K562 (cell line): ENCODE data around the gene KCNH2. TPM values are rescaled to one million over a fixed set of nuclear protein-coding genes. Genes with fewer than 3 reads are reported as not detected.

Experiments
- ARID2 ChIP-seq: fragments of 450-650 bp; IDR thresholded peaks from 2 replicates; pipeline ENCODE4 v1.6.1; 2017; ENCODE audit warnings: antibody characterized with exemption, mild to moderate bottlenecking
- BCOR ChIP-seq: fragments of 450-650 bp; IDR thresholded peaks from 2 replicates; pipeline ENCODE4 v1.6.1; 2016
- CHCHD3 ChIP-seq: fragments of 250-450 bp; sonication (Bioruptor Pico); IDR thresholded peaks from 2 replicates; pipeline ENCODE4 v2.1.2; 2022; ENCODE audit warnings: mild to moderate bottlenecking
- ESRRA ChIP-seq: fragments of 450-650 bp; IDR thresholded peaks from 2 replicates; pipeline ENCODE4 v1.6.1; 2014; ENCODE audit warnings: low read depth, mild to moderate bottlenecking, moderate library complexity, borderline replicate concordance
- HDAC2 ChIP-seq: fragments of 450-650 bp; IDR thresholded peaks from 2 replicates; pipeline ENCODE4 v1.6.1; 2016; ENCODE audit warnings: mild to moderate bottlenecking
- HDAC8 ChIP-seq: fragments of 450-650 bp; IDR thresholded peaks from 2 replicates; pipeline ENCODE4 v1.6.1; 2016; ENCODE audit warnings: mild to moderate bottlenecking, missing genetic modification characterization, moderate library complexity, missing compliant biosample characterization
- HNRNPUL1 ChIP-seq: fragments of 200-400 bp; formaldehyde crosslinking; IDR thresholded peaks from 2 replicates; pipeline ENCODE4 v1.6.1; 2017; ENCODE audit warnings: low read length
- LEF1 ChIP-seq: fragments of 450-650 bp; IDR thresholded peaks from 2 replicates; pipeline ENCODE4 v1.6.1; 2016; ENCODE audit warnings: mild to moderate bottlenecking
- MAZ ChIP-seq, 2 experiments: fragments of 450-650 bp in 1 of 2; sonication (generic) in 1 of 2; formaldehyde crosslinking; IDR thresholded peaks in 1 of 2; conservative IDR thresholded peaks in 1 of 2; 2 replicates each; pipeline versions ENCODE4 v1.4.0 to v1.5.0; 2020; ENCODE audit warnings: mild to moderate bottlenecking in 1 of 2, missing genetic modification reagents in 1 of 2
- MLX ChIP-seq, 2 experiments: fragments of 450-650 bp in 1 of 2; sonication (generic) in 1 of 2; formaldehyde crosslinking; conservative IDR thresholded peaks; 2 replicates each; pipeline versions ENCODE4 v1.4.0 to v1.8.1; 2020 to 2022; ENCODE audit warnings: mild to moderate bottlenecking in 1 of 2, missing genetic modification reagents in 1 of 2
- NFIC ChIP-seq: fragments of 450-650 bp; IDR thresholded peaks from 2 replicates; pipeline ENCODE4 v1.6.1; 2017; ENCODE audit warnings: mild to moderate bottlenecking, inconsistent platforms
- NFXL1 ChIP-seq: fragments of 450-650 bp; formaldehyde crosslinking; IDR thresholded peaks from 2 replicates; pipeline ENCODE4 v1.4.0; 2021; ENCODE audit warnings: mild to moderate bottlenecking
- POLR2G ChIP-seq: fragments of 200-400 bp; formaldehyde crosslinking; IDR thresholded peaks from 2 replicates; pipeline ENCODE4 v1.6.1; 2017; ENCODE audit warnings: low read depth, mild to moderate bottlenecking, antibody characterized with exemption, low read length, moderate library complexity
- POLR3G ChIP-seq: IDR thresholded peaks from 2 replicates; pipeline ENCODE4 v1.6.1; 2011; ENCODE audit not compliant: insufficient read length, insufficient replicate concordance; ENCODE audit errors: extremely low read depth
- PTTG1 ChIP-seq: fragments of 450-650 bp; IDR thresholded peaks from 2 replicates; pipeline ENCODE4 v1.6.1; 2016; ENCODE audit warnings: low read depth, mild to moderate bottlenecking, missing genetic modification characterization, missing compliant biosample characterization
- PYGO2 ChIP-seq: fragments of 450-650 bp; IDR thresholded peaks from 2 replicates; pipeline ENCODE4 v1.6.1; 2016; ENCODE audit warnings: mild to moderate bottlenecking, missing genetic modification characterization, moderate library complexity, missing compliant biosample characterization
- RBBP5 ChIP-seq: fragments of 200-600 bp; sonication (generic); IDR thresholded peaks from 2 replicates; pipeline ENCODE4 v1.6.1; 2012; ENCODE audit warnings: borderline replicate concordance, mild to moderate bottlenecking, low read length, control low read depth, inconsistent platforms; ENCODE audit not compliant: insufficient read depth, poor library complexity, severe bottlenecking
- SMARCB1 ChIP-seq: IDR thresholded peaks from 2 replicates; pipeline ENCODE4 v1.6.1; 2011; ENCODE audit warnings: improper control_type of control experiment, low read depth; ENCODE audit not compliant: insufficient read length
- SP1 ChIP-seq: sonication (generic); formaldehyde crosslinking; IDR thresholded peaks from 2 replicates; pipeline ENCODE4 v1.8.1; 2022; ENCODE audit warnings: mild to moderate bottlenecking, missing genetic modification reagents
- SP2 ChIP-seq: IDR thresholded peaks from 2 replicates; pipeline ENCODE4 v1.6.1; 2011; ENCODE audit warnings: mild to moderate bottlenecking, low read depth, low read length, moderate library complexity; ENCODE audit not compliant: poor library complexity, severe bottlenecking; ENCODE audit errors: extremely low read depth
- USF2 ChIP-seq: sonication (generic); formaldehyde crosslinking; IDR thresholded peaks from 2 replicates; pipeline ENCODE4 v1.5.0; 2020; ENCODE audit warnings: missing genetic modification reagents
- ZBTB49 ChIP-seq: sonication (generic); formaldehyde crosslinking; IDR thresholded peaks from 2 replicates; pipeline ENCODE4 v1.8.0; 2022; ENCODE audit warnings: missing genetic modification reagents, mild to moderate bottlenecking, borderline replicate concordance
- ZNF232 ChIP-seq: sonication (generic); formaldehyde crosslinking; IDR thresholded peaks from 2 replicates; pipeline ENCODE4 v1.8.0; 2022; ENCODE audit warnings: mild to moderate bottlenecking, missing genetic modification reagents
- ZNF644 ChIP-seq: fragments of 200-800 bp; sonication (Bioruptor generic); IDR thresholded peaks from 2 replicates; pipeline ENCODE4 v1.6.1; 2016; ENCODE audit warnings: low read depth, missing genetic modification characterization, missing compliant biosample characterization
- polyA plus RNA-seq, 8 experiments: library from polyadenylated mRNA; depleted of rRNA in 4 of 8; stranded (reverse) in 5 of 8; unstranded in 3 of 8; fragments of >200 nt; fragmentation: Nextera tagmentation in 2 of 8; fragmentation: Illumina TruSeq in 1 of 8; extraction: Ambion mirVana in 2 of 8; extraction: Trizol in 1 of 8; gene quantifications; 2 replicates each; pipeline versions ENCODE4 v1.2.1 to v1.2.3, GENCODE V29; 2011 to 2014; ENCODE audit warnings: inconsistent platforms in 1 of 8, missing spikeins in 1 of 8
- total RNA-seq, 7 experiments: library from RNA; depleted of rRNA in 6 of 7; stranded (reverse); fragments of >200 nt in 6 of 7; fragmentation: Illumina TruSeq in 2 of 7; extraction: Trizol in 2 of 7; gene quantifications; 2 replicates each; pipeline versions ENCODE4 v1.2.1 to v1.2.3, GENCODE V29; 2011 to 2021; ENCODE audit warnings: low replicate concordance in 1 of 7

Gene KCNH2
- total and polyA plus RNA-seq, 9 of the 15 experiments (the other 6 are each of a cell fraction or from before 2014, with no cell fraction given): 18.1 to 368 (median 218) TPM

GRCh38 chr7:150959739-150960734 lies 18.1 kb downstream of the KCNH2 start (continued):
- TF ChIP-seq ZBTB49 (CRISPR knock-in tag) (no peak), SMARCB1 (peak; percentile 36), RBBP5 (no peak), POLR2G (0 out of 2 replicates have a peak, but pooled peaks have one; percentile 33), PYGO2 (peak; percentile 88), CHCHD3 (CRISPR knock-in tag) (no peak; the same call in 1 of the 2 replicates), BCOR (peak; percentile 100), SP1 (CRISPR knock-in tag) (peak; percentile 36; the same call in 1 of the 2 replicates), POLR3G (no peak), ARID2 (peak; percentile 34; the same call in 1 of the 2 replicates), HNRNPUL1 (no peak), ZNF644 (tag) (peak; percentile 84), LEF1 (peak; percentile 99), ZNF232 (CRISPR knock-in tag) (no peak), NFXL1 (peak; percentile 10; the same call in 1 of the 2 replicates), USF2 (no peak), MLX (CRISPR knock-in tag; conservative IDR thresholded peaks at IDR 0.05) (no peak), MAZ (CRISPR knock-in tag; conservative IDR thresholded peaks at IDR 0.05 in 1 of 2, IDR thresholded peaks at IDR 0.05 in 1 of 2) (peak; percentile 38 to 76), NFIC (peak; percentile 95), ESRRA (peak; percentile 51; the same call in 1 of the 2 replicates), HDAC2 (peak; percentile 100), PTTG1 (tag) (peak; percentile 77), HDAC8 (peak; percentile 83), SP2 (no peak)
